DOHH2 (cell line): ENCODE data around the gene KAT2A.

Experiments used
- H3F3A ChIP-seq: fragments of 200-600 bp; sonication (generic), shearing (Covaris generic); 2 replicates; pipeline ENCODE4 v1.6.0; 2016; ENCODE audit warnings: antibody characterized with exemption, mild to moderate bottlenecking; ENCODE audit not compliant: control insufficient read depth, insufficient read depth
- H3K27ac ChIP-seq: fragments of 200-600 bp; sonication (generic); 2 replicates; pipeline ENCODE4 v1.5.1; 2014; ENCODE audit warnings: low read depth, mild to moderate bottlenecking, low read length, moderate library complexity
- H3K27me3 ChIP-seq: fragments of 200-600 bp; sonication (generic); 2 replicates; pipeline ENCODE4 v1.6.1; 2014; ENCODE audit warnings: mild to moderate bottlenecking, low read length, mixed read lengths; ENCODE audit not compliant: control insufficient read depth
- H3K36me3 ChIP-seq: fragments of 200-600 bp; sonication (generic); 2 replicates; pipeline ENCODE4 v1.6.1; 2014; ENCODE audit warnings: mild to moderate bottlenecking, low read length, moderate library complexity, mixed read lengths; ENCODE audit not compliant: control insufficient read depth
- H3K4me1 ChIP-seq: fragments of 200-600 bp; sonication (generic); 2 replicates; pipeline ENCODE4 v1.6.1; 2014; ENCODE audit warnings: mild to moderate bottlenecking, low read length, mixed read lengths; ENCODE audit not compliant: control insufficient read depth
- H3K4me2 ChIP-seq: fragments of 200-600 bp; sonication (generic); 2 replicates; pipeline ENCODE4 v1.6.0; 2014; ENCODE audit warnings: mild to moderate bottlenecking, low read length, moderate library complexity
- H3K4me3 ChIP-seq: fragments of 200-600 bp; sonication (generic); 2 replicates; pipeline ENCODE4 v1.5.1; 2014; ENCODE audit warnings: mild to moderate bottlenecking, low read length, mixed read lengths
- H3K79me2 ChIP-seq: fragments of 200-600 bp; sonication (generic); 2 replicates; pipeline ENCODE4 v1.6.1; 2014; ENCODE audit warnings: mild to moderate bottlenecking, low read length, mixed read lengths; ENCODE audit not compliant: control insufficient read depth
- H3K9me2 ChIP-seq: fragments of 200-600 bp; sonication (generic); replicated peaks from 2 replicates; pipeline ENCODE4 v1.6.1; 2014; ENCODE audit warnings: mild to moderate bottlenecking, low read length, mixed read lengths; ENCODE audit not compliant: control insufficient read depth
- H3K9me3 ChIP-seq: fragments of 200-600 bp; sonication (generic); 2 replicates; pipeline ENCODE4 v1.6.1; 2014; ENCODE audit warnings: antibody characterized with exemption, low read length, mixed read lengths; ENCODE audit not compliant: control insufficient read depth, insufficient read depth
- H4K20me1 ChIP-seq: fragments of 200-600 bp; sonication (generic); 2 replicates; pipeline ENCODE4 v1.6.0; 2014; ENCODE audit warnings: low read depth, mild to moderate bottlenecking, antibody characterized with exemption, low read length, moderate library complexity; ENCODE audit not compliant: control insufficient read depth, insufficient read depth
- CTCF ChIP-seq: fragments of 200-600 bp; sonication (generic); IDR thresholded peaks from one replicate; pipeline ENCODE4 v1.5.1; 2014; ENCODE audit warnings: antibody characterized with exemption, mild to moderate bottlenecking, low read depth, low read length; ENCODE audit not compliant: poor library complexity, severe bottlenecking
- EZH2phosphoT487 ChIP-seq: fragments of 200-600 bp; sonication (generic); IDR thresholded peaks from 2 replicates; pipeline ENCODE4 v1.6.1; 2017; ENCODE audit warnings: borderline replicate concordance, mild to moderate bottlenecking, antibody characterized with exemption, low read length, moderate library complexity, mixed read lengths

Gene KAT2A

GRCh38 chr17:42166196-42166763, 45.1 kb upstream of the KAT2A start:
- Histone ChIP-seq H3K9me2 (no peaks in the 10 kb centered on the region), H3K27me3 (no peaks in the 10 kb centered on the region), H3K9me3 (no peaks in the 10 kb centered on the region), H3K27ac (no peak overlapping the region), H3K36me3 (no peaks in the 10 kb centered on the region), H4K20me1 (no peaks in the 10 kb centered on the region), H3K4me1 (no peaks in the 10 kb centered on the region), H3F3A (no peaks in the 10 kb centered on the region), H3K79me2 (no peaks in the 10 kb centered on the region), H3K4me2 (no peak overlapping the region), H3K4me3 (no peak overlapping the region)
- TF ChIP-seq EZH2phosphoT487 (no peak), CTCF (no peak)

- Histone ChIP-seq H3K79me2 (no peaks in the 10 kb centered on the region), H3K4me1 (no peaks in the 10 kb centered on the region), H3K4me3 (no peak overlapping the region), H4K20me1 (no peaks in the 10 kb centered on the region), H3K9me2 (no peaks in the 10 kb centered on the region), H3K36me3 (no peaks in the 10 kb centered on the region), H3K4me2 (no peak overlapping the region), H3K9me3 (no peaks in the 10 kb centered on the region), H3F3A (no peaks in the 10 kb centered on the region), H3K27ac (no peak overlapping the region), H3K27me3 (no peaks in the 10 kb centered on the region)
- no peak for TF ChIP-seq EZH2phosphoT487
Measured at GRCh38 chr17:42165751-42166150, 44.6 kb upstream of the KAT2A start.

GRCh38 chr17:42163696-42164407, 42.7 kb upstream of the KAT2A start:
- no peak overlapping the region for H3K27ac ChIP-seq
- H3K9me2 ChIP-seq, result no peaks in the 10 kb centered on the region
- H3F3A ChIP-seq, result no peaks in the 10 kb centered on the region
- TF ChIP-seq CTCF (no peak), EZH2phosphoT487 (no peak)
- no peak overlapping the region for H3K4me3 ChIP-seq
- H3K79me2 ChIP-seq, result no peaks in the 10 kb centered on the region
- H3K27me3 ChIP-seq, result no peaks in the 10 kb centered on the region
- no peaks in the 10 kb centered on the region for H4K20me1 ChIP-seq
- H3K4me1 ChIP-seq, result no peaks in the 10 kb centered on the region
- H3K36me3 ChIP-seq, result no peaks in the 10 kb centered on the region
- H3K9me3 ChIP-seq, result no peaks in the 10 kb centered on the region
- H3K4me2 ChIP-seq, result no peak overlapping the region

- Histone ChIP-seq H3F3A (no peaks in the 10 kb centered on the region), H3K79me2 (no peaks in the 10 kb centered on the region), H4K20me1 (no peaks in the 10 kb centered on the region), H3K27me3 (no peaks in the 10 kb centered on the region), H3K4me2 (no peak overlapping the region), H3K4me3 (no peak overlapping the region), H3K27ac (no peak overlapping the region), H3K9me3 (no peaks in the 10 kb centered on the region), H3K9me2 (no peaks in the 10 kb centered on the region), H3K36me3 (no peaks in the 10 kb centered on the region), H3K4me1 (no peaks in the 10 kb centered on the region)
- TF ChIP-seq EZH2phosphoT487 (no peak), CTCF (peak; percentile 95)
Measured at GRCh38 chr17:42163113-42163512, 41.9 kb upstream of the KAT2A start.
